EH (cell line): ENCODE measurements around the gene PDE4B.
"Not testable (repeated sequence)": the region's sequence is repeated elsewhere in the genome, so short reads cannot be mapped to it uniquely, and the experiment has no call there.

Experiments used
- DNase-seq: peaks from one replicate; pipeline ENCODE4 v3.0.0-alpha.2; 2015; ENCODE audit warnings: low read depth

The PDE4B gene

DNA sequence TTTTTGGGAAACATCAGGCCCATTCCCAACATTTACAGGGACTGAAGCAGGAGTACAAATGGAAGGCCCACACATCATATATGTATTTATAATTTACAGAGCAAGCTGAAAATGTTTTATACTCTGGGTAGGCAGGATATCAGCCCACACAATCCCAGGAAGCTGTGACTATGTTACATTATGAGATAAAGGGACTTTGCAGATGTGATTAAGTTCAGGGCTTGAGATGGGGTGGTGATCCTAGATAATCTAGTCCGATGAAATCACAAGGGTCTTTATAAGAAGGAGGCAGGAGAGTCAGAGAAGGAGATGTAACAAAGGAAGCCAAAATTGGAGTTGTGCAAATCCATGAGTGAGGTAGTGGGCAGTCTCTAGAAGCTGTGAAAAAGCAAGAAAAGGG is 160.5 kb downstream of the PDE4B start:
- no peak for DNase-seq

DNA sequence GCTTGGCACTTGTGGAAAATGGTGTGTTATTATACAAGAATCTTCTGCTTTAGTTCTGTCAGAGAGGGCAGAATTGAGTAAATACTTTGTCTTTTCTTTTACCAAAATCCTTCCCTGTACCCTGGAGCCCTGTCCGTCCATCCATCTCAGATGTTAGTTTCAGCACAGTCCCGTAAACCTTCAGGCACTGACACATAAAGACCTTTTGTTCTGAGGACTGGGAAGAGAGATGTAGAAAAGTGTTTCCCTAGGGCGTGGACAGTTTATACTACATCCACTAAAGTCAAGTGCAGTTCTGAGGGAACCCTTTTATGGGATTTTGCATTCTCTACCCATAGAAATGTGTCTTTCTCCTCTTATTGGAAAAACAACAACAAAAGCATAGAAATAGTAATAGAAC is 162.4 kb downstream of the PDE4B start:
- no peak for DNase-seq

DNA sequence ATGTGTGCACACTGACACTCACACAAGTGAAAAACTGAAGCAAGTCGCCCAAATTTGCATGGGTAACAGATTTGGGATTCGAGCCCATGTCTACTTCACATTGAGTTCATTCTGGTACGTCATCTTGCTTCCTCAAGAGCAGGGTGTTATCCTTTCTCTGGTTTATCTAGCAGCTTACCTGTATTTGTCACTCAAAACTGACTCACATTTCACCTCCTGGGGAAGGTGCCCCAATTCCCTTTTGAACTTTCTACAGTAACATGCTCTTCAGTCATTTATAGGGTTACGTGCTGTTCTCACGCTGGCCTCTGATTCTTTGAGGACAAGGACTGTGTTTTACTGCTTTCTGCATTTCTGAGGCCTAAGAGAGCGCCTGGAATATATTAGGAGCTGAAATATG is 162.8 kb downstream of the PDE4B start:
- DNase-seq, result no peak

DNA sequence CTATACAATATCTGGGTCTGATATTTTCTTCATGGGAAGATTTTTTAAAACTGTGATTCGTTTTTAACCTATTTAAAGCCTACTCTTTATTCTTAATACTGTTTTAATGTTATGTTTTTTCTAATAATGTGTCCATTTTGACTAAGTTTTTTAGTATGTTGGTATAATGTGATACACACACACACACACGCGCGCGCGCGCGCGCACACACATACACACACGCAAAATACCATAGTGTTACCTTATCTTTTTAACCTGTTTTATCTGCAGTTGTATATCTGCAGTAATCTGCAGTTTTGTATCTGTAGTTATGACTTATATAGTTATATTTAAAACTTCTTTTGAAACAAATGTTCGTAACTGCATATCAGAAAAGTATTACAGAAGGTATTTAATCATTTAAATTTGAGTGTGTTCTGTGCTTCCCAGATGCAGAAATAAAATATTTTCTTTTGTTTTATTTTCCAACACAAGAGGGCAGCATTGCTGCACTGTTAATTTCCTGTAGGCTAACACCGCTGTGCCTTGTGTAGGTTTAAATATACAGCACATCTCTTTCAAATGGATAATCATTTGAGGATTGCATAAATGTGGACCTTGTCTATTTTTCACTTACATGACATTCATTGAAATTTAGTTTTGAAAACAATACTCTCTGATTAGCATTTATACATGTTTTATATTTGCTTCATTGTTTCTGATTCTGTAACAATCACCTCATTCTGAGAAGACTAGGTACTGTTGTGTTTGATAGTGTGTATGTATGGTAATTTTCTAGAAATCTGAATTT is 166.1 kb downstream of the PDE4B start:
- peak; percentile 56 for DNase-seq

DNA sequence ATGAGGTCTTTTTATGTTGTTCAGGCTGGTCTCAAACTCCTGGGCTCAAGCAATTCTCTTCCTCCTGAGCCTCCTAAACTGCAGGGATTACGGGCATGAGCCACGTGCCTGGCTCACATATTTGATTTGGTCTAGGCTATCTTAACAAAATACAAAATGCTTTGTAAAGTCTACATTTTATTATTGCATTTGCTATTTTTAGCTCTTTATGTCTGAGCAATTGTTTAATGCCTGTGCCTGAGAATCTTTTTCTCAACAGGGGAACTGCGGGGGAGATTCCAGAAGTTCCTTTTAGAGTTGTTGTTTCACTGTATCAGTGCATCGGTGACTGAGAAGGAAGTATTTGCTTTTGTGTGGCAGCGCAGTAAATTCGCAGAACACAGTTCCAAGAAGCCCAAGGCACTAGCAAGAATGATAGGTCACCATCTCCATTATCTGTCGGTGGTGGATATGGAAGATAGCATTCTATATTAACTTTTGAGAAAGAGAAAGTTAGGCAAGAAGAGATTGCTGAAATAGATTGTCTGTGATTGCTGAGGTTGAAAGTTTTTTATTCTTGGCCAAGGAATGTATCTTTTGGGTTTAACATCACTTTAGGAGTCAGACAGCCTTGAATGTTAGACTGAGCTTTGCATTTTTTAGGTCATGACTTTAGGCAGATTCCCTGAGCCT is 167.3 kb downstream of the PDE4B start:
- DNase-seq, result peak; percentile 60

DNA sequence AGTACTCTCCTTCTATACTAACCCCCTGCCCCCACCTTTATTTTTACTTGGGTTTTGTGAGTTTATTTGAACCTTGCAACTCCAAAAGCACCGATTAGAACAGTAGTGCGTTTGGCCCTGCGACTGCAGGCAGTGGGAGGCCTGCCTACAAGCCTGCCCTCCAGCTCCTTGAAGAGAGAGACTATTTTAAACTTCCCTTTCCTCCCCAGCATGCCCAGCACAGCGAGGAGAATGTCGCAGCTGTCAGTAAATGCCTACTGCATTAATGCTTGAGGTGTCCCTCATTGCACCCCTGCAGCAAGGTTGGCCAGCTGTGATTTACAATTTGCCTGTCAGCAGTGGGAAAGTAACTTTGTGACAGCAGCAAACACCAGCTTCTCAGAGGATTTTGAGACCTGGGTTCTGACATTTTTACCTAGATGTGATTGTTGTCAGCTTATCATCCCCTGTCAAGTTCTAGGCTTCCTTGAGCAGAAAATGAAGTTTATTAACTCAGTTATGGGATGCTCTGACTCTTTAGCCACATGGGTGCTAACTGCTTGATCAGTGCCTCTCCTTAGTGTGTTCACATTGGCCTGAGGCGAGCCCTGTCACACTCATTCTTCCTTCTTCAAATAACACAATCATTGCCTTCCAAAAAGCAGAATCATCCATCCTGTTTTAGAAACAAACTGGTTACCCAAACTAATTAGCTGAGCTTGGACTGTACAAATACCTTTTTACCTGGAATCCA is 170.6 kb downstream of the PDE4B start:
- DNase-seq, result no peak

DNA sequence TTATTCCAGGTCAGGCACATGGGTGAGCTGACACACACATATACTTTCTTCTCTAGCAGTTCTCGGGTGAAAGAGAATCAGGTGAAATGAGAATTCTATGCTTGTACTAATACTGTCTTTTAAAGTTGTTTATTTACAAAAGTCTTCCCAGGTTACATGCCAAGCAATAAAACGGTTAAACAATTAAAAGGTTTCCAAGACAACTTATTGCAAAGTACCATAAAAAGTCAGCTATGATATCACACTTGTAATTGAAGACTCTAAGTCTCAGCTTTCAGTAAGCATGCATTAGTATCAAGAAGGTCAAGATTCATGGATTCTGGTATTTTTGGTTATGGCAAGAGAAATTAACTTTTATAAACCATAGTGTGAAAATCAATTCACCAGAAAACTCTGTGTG is 171.4 kb downstream of the PDE4B start:
- no peak for DNase-seq

DNA sequence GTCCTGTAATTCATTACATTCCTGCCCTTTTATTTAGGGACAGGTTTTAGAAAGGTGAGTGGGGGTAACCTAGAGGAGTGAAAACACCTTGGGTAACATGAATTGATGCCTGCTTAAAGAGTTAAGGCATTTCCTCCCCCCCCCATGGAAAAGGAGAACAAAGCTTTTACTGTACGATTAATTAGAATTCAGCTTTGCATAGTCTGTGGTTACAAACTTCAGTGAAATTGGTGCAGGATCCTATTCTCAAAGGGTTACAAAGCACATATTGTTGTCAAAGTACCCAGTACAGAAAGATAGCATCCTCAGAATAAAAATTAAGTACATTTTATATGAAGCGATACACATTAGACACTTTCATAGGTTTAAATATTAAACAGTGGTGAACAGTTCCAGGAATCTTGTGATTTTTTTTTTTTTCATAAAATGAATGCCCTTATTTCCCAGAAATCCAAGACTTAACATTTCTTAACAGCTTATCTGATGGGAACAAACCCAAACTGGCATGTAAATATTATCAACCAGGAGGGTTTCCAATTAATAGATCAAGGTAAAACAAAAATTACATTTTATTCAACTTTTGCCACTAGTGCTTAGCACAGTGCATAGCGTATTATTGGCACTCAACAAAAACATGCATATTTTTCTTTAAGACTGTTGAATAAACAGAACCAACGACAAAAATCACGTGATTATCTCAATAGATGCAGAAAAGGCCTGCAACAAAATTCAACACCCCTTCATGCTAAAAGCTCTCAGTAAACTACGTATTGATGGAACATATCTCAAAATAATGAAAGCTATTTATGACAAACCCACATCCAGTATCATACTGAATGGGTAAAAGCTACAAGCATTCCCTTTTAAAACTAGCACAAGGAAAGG is 172.7 kb downstream of the PDE4B start:
- DNase-seq, result no peak

DNA sequence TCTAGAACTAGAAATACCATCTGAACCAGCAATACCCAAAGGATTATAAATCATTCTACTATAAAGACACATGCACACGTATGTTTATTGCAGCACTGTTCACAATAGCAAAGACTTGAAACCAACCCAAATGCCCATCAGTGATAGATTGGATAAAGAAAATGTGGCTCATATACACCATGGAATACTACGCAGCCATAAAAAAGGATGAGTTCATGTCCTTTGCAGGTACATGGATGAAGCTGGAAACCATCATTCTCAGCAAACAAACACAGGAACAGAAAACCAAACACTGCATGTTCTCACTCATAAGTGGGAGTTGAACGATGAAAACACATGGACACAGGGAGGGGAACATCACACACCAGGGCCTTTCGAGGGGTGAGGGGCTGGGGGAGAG is 174.8 kb downstream of the PDE4B start:
- DNase-seq, result not testable (repeated sequence)

DNA sequence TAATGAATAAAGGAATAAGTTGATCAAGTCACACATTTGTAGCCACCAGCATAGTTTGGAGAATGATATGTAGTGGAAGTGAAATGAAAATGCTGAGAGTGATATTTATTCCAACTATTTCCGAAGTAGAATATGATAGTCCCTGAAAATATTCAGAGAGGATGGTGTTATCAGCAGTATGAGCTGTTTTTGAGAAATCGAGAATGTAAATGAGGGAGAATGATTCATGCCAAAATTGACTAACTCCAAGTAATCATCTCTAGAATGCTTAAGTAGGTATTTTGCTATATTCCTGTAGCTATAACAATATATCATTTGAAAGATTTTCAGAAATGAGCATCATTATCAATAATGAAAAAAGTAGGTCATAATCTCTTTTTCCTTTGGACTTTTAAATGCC is 178.9 kb downstream of the PDE4B start:
- no peak for DNase-seq

DNA sequence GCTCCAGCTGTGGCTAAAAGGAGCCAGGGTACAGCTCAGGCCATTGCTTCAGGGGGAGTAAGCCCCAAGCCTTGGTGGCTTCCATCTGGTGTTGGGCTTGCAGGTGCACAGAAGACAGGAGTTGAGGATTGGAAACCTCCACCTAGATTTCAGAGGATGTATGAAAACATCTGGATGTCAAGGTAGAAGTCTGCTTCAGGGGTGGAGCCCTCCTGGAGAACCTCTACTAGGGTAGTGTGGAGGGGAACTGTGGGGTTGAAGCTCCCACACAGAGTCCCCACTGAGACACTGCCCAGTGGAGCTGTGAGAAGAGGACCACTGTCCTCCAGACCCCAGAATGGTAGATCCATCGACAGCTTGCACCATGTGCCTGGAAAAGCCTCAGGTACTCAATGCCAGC is 183.0 kb downstream of the PDE4B start:
- DNase-seq, result no peak

DNA sequence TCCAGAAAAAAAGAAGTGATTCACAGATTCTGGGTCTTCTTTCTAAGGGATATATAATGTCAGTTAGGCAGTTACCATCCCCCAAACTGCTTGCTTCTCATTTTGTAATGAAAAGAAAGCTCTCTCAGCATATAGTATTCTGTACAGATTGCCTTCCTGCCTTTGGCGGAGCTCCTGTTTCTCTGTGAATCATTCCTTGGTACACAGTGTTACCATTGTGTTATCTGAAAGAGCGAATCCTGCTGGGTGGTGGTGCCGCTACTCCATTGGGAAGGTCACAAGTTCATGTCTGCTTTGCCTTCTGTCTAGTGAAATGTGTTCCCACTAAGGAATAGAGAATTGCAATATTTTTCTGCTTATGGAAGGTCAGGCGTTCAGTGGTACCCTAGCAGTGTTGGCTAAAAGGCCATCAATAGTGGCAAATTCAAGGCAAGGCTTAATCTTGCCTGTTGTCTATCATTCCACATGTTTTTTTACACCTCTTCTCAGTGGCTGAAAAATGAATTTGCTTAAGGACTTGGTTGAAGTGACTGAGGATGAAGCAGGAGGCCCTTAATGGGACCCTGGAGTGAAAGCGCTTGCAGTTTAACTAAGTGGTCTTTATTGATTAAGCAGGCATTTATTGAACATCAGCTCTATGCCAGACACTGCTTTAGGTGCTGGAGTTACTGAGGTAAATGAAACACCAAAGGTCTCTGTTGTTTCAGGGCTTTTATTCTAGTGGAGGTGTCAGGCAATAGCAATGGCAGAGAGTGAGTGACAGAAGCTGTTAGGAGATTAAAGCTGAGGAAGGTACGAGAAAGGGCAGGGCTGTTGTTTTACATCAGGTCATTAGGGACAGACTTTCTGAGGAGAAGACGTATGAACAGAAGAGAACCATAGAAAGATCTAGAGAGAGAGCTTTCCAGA is 186.7 kb downstream of the PDE4B start:
- DNase-seq, result no peak

DNA sequence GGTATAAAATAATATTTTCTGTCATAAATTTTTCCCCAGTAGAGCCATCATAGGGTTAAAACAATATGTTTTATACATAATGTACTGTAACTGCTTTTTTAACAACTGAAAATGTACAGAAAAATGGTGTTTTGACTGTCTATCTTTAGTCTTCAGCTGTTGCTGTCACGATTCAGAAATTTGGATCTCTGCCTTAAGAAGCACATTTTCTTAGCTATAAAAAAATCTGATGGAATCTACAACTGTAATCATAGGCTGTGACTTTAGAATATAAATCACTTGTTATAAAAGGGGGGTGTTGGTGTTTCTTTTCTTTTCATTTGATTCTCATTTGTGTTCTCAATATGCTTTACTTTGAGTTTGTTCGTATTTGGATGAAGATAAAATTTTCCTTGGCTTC is 187.5 kb downstream of the PDE4B start:
- no peak for DNase-seq

DNA sequence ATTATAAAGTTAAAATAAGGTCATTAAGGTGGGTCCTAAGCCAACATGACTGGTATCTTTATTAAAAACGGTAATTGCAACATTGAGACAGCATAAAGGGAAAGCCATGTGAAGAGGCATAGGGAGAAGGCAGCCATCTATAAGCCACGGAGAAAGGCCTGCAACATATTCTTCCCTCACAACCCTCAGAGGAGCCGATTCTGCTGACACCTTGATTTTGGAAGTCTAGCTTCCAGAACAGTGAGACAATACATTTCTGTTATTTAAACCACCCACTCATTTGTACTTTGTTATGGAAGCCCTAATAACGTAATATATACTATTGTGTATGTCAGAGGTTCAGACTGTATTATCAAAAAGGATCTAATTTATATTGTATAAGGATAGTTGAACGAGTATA is 190.8 kb downstream of the PDE4B start:
- DNase-seq, result no peak

DNA sequence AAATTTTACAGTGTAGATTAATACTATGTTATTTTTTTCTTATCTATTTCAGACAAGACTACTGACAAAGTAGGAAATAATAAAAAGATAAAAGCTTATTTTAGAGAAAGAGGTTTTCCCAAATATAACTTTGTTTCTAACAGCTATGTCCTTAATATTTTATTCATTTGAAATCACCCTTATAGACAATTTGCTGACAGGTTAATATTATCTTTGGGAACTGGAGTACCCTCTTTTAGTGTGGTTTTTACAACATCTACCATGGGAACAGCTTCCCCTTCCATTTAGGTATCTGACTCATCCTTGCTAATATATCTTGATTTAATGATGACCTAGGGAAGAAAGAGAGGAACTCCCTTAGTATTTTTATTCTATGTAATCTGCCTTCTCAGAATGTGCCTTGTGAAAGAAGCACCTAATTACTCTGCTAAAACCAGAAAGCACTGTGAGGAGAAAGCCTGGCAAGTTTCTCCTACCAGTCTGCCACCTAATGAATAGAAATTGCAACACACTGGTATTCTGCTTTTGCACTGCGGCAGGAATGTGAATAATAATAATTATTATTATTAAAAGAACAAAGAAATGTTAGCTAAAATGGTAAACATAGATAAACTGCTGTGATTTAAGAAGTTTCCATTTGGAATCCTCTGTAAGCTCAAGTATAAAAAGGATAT is 192.8 kb downstream of the PDE4B start:
- no peak for DNase-seq

DNA sequence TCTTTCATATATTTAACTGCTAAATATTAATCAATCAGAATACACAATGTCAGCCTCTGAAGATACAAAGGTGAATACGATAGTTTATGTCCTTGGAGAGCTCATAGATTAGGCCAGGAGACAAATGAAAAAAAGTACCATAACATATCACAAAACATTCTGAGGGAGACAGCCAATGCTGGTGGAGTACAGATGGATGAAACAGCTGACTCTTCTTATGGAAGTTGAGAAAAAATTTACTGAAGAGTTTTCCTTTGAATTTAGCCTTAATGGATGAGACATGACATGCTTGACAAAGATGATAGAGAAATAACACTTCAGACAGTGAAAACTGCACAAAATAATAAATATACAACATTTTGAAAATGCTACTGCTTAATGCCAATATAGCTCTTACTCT is 193.5 kb downstream of the PDE4B start:
- DNase-seq, result no peak

DNA sequence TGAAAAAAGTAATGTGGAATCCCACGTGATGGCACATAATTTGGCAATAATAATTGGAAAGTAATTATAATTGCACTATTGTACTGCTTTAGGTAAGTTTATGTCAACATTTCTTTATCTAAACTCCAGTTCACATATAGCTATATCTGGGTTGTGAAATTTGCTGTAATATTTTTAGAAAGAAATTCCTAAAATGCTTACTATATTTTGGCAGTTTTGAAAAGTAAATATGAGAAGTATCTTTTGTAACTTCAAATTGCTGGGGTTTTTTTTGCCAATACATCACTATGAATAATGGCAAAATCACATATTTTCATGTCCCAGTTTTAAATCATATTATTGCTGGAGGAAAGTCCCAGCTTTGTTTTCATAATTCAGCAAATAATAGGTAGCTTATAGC is 197.5 kb downstream of the PDE4B start:
- no peak for DNase-seq

DNA sequence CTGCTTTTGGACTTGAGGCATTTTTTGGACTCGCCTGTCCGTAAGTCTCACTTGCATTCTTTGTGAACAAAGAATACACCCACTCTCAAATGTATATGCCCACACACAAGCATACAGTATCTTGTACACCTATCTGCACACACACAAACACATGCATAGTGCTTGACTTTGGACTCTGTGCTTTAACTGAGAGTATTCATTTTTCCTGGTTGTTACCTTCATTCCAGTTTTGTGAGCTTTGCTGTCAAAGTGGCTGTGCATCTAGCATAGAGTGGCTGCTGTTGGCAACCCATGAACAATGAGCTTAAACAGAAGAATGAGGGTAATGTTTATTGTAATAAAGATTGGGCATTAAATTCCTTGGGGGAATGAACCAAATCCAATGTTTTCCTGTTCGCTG is 199.0 kb downstream of the PDE4B start:
- no peak for DNase-seq

DNA sequence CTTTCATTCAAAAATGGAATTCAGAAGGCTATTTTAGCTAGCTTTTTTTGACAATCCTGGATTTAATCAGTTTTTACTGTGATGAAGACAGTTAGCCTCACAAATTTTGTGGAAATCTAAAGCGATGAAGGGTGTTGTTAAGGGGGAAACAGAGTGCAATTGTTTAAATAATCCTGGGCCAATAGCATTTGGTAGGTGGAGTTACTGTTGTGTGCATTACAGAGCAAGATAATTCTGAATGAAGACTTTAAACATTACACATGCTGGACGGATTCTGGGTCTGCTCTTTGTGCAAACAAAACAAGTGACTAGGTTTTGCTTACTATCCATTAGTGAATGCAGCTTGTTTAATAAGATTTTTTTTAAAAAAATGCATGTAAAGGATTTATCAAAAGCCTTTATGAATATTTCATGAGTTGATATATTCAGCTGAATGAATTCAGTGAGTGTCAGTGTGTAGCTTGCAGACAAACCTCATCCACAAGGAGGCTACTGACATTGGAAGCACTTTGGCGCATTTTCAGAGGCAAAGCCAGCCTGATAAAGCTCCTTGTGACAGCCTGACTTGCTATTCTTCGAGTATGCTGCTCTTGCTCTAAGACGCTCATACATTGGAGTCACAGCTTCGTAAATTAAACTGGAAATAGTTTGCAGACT is 199.6 kb downstream of the PDE4B start:
- no peak for DNase-seq

DNA sequence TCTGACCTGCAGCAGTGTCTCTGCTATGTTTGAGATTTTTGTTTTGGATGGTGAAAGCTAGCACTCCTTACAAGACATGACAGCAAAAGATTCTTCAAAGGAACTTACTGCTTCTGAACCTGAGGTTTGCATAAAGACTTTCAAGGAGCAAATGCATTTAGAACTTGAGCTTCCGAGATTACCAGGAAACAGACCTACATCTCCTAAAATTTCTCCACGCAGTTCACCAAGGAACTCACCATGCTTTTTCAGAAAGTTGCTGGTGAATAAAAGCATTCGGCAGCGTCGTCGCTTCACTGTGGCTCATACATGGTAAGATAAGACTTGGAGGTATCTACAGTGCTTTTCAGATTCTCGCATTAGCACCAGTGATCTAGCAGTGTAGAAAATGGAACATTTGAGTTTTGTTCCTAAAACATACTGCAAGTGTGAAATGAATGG is 200.2 kb downstream of the PDE4B start:
- DNase-seq, result no peak
